GM12875 (cell line): ENCODE measurements around the gene ZFPL1.
A peak's percentile ranks its signal among the peaks of the same experiment; 100 is the strongest.

Source experiments
- H3K4me3 ChIP-seq: one replicate; pipeline ENCODE4 v1.5.1; 2011; ENCODE audit warnings: low read depth, low read length, control low read depth
- CTCF ChIP-seq: IDR thresholded peaks from 2 replicates; pipeline ENCODE4 v1.5.1; 2011; ENCODE audit warnings: low read depth, mild to moderate bottlenecking, control low read depth, inconsistent platforms, low read length, moderate library complexity, borderline replicate concordance; ENCODE audit not compliant: insufficient read depth

ZFPL1 gene

GRCh38 chr11:65135633-65136145 lies 51.7 kb downstream of the ZFPL1 start:
- TF ChIP-seq CTCF = no peak
- peak overlapping the region; percentile 99 for H3K4me3 ChIP-seq

GRCh38 chr11:65136515-65137096 lies 52.6 kb downstream of the ZFPL1 start:
- TF ChIP-seq CTCF = no peak
- H3K4me3 ChIP-seq = no peak overlapping the region
